Tibial artery (tissue), 4 donors: ENCODE results near the gene KMT2D.
A peak's percentile ranks its signal among the peaks of the same experiment; 100 is the strongest.

ENCODE experiments used
- DNase-seq, 2 donors: peaks; one replicate each; pipeline ENCODE4 v3.0.0-alpha.2; 2019
- H3K27ac ChIP-seq, 2 donors: fragments of 200-600 bp; sonication (generic) in 1 of 2; 1 replicate in 1 of 2; 2 replicates in 1 of 2; pipeline ENCODE4 v1.5.1; 2018 to 2019; ENCODE audit warnings: mild to moderate bottlenecking in 1 of 2
- H3K27me3 ChIP-seq, 2 donors: fragments of 200-600 bp; sonication (generic) in 1 of 2; one replicate each; pipeline versions ENCODE4 v1.5.1 to v1.6.0; 2016 to 2019
- H3K36me3 ChIP-seq, 3 donors: fragments of 200-600 bp; sonication (generic) in 2 of 3; one replicate each; pipeline ENCODE4 v1.5.1; 2016 to 2019; ENCODE audit warnings: mild to moderate bottlenecking in 2 of 3
- H3K4me1 ChIP-seq, 4 donors: fragments of 200-600 bp; sonication (generic) in 2 of 4; 1 replicate in 3 of 4; 2 replicates in 1 of 4; pipeline ENCODE4 v1.5.1; 2016 to 2019
- H3K4me3 ChIP-seq, 2 donors: fragments of 200-600 bp; sonication (generic) in 1 of 2; 1 replicate in 1 of 2; 2 replicates in 1 of 2; pipeline ENCODE4 v1.5.1; 2018 to 2019; ENCODE audit warnings: mild to moderate bottlenecking in 2 of 2
- H3K9me3 ChIP-seq, 3 donors: fragments of 200-600 bp; sonication (generic) in 1 of 3; one replicate each; pipeline ENCODE4 v1.5.1; 2016 to 2019
- CTCF ChIP-seq, 2 experiments: fragments of 200-600 bp in 1 of 2; fragments of 450-650 bp in 1 of 2; IDR thresholded peaks; one replicate each; pipeline ENCODE4 v1.5.1; 2017 to 2019; ENCODE audit warnings: antibody characterized with exemption in 2 of 2, mild to moderate bottlenecking in 1 of 2, moderate library complexity in 1 of 2
- intact Hi-C: fragments of 100-400 bp; cut with DNase I; formaldehyde crosslinking; loops from one replicate; pipeline ENCODE4 v1.15.0; 2023; ENCODE audit warnings: low total_unique reads

Gene KMT2D

DNA sequence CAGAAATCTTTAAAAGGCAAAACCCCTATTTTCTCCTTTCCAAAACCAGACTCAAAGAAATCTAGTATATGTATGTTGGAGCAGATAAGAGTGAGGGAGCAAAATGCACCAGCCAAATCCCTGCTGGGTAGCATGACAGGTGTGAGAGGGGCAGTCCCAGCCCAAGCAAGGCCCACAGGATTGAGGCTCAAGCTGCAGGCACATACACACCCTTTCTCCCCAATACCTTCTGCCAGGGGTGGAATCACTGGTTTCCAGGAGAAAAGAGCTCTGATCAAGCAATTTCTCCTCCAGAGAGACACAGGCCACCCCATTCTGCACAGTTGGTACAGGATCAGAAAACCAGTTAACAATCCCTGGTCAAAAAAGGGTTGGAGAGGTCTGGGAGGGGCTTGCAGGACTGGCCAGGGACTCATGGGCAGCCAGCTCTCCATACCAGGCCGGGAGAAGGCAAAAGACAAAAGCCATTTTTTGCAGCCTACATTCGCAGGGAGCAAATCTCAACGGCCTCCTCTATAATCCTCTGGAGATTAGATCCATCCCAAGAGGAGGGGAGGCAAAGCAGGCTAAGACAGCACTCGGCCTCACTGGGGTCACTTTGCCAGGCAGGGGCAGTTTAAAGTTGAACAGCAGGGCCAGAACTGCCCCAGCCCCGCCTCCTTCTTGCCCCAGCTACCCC, 2.1 kb downstream of the KMT2D start:
- no peak for TF ChIP-seq CTCF (IDR thresholded peaks at IDR 0.05)
- H3K27me3 ChIP-seq = no peaks in the 10 kb centered on the region
- peak overlapping the region; percentile 98 to 99 for H3K4me3 ChIP-seq
- H3K36me3 ChIP-seq = peaks cover 3 to 18% (median 18%) of the 10 kb centered on the region in 3 donors
- intact Hi-C loops = loop anchor here (5.0 kb wide), 1 partner anchor 394 kb away; no protein-coding TSS in a partner anchor
- peak overlapping the region; percentile 93 to 97 for H3K27ac ChIP-seq
- no peak for DNase-seq
- H3K4me1 ChIP-seq = peaks cover 0 to 53% (median 44%) of the 10 kb centered on the region in 4 donors
- no peaks in the 10 kb centered on the region for H3K9me3 ChIP-seq

DNA sequence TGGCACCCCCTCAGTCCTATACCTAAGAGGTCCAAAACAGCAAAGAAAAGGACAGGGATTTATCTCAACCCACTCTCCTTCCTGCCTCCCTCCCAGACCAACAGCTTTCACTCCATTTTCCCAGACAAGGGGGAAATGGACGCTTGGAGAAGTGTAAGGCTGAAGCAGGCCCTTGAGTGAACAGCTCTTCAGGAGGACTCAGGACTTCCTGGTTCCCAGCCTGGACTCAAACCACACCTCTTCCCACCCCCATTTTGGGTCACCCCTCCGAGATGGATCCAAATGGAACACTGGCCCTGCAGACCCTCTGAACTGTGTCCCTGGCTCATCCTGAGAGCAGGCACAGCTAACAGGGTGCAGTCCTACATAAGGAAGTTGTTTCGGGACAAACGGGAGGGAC, 2.7 kb downstream of the KMT2D start:
- peaks cover 0 to 53% (median 44%) of the 10 kb centered on the region in 4 donors for H3K4me1 ChIP-seq
- no peaks in the 10 kb centered on the region for H3K9me3 ChIP-seq
- H3K27me3 ChIP-seq = no peaks in the 10 kb centered on the region
- DNase-seq = no peak
- peaks cover 9 to 25% (median 24%) of the 10 kb centered on the region in 3 donors for H3K36me3 ChIP-seq
- peak overlapping the region; percentile 93 to 97 for H3K27ac ChIP-seq
- intact Hi-C loops = loop anchor here (5.0 kb wide), 1 partner anchor 394 kb away; no protein-coding TSS in a partner anchor
- no peak for TF ChIP-seq CTCF (IDR thresholded peaks at IDR 0.05)
- peak overlapping the region; percentile 98 to 99 for H3K4me3 ChIP-seq

DNA sequence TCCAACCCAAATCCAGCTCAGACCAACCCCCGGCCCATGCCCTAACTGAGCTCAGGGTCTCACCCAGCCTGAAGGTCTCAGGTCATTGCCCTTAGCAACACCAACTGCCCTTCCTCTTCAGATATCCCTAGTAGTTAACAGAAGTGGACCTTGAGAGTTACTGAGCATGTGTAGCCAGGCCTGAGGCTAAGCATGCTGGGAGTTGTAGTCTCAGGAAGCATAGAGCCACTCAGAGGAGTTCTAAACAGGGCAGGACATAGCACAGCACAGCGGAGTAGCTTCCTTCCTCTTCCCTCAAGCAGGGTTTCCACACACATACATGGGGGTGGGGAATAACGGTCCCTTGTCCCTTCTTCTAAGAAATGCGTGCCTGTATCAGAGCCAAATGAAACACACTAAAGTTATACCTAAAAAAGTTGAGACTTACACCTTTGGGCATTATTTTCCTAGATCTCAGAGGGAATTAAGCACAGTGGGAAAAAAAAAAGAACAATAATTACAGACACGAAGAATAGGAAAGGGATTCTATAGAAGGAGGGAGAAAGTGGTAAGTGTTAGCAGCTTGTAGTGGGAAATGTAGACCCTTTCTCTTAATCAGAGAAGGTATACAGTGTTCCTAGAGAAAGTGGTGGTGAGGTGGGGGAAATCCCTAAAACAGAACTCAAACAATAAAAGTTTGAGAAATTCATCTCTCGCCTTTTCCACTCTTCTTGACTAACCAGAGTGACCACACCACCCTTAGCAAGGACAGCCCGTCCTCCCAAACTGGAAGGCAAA, 4.4 kb downstream of the KMT2D start:
- Histone ChIP-seq H3K27ac (no peak overlapping the region), H3K36me3 (peaks cover 24 to 42% (median 41%) of the 10 kb centered on the region in 3 donors), H3K4me1 (peaks cover 0 to 49% (median 40%) of the 10 kb centered on the region in 4 donors), H3K27me3 (no peaks in the 10 kb centered on the region), H3K9me3 (no peaks in the 10 kb centered on the region), H3K4me3 (peak overlapping the region in 1 of 2 donors; percentile 99)
- no peak for TF ChIP-seq CTCF (IDR thresholded peaks at IDR 0.05)
- peak in 1 of 2 donors; percentile 75 for DNase-seq
- intact Hi-C loops = loop anchor here (5.0 kb wide), 1 partner anchor 396 kb away; no protein-coding TSS in a partner anchor

DNA sequence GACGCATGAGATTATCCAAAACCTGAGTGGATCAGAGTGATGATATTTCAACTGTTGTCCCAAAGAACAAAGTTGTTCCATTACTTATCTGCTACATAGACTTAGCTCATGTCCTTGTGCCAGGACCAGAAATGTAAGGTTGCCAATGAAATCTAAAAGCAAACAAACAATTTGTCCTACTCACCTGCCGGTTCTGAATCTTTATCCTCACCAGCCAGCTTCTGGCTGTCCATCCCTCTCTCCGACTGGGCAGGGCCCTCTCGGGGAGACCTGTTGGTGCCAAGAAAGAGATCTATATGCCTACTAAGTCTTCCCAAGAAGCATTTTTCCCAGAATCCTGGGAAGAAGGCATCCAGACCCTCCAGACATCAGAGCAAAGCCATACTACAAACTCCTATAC, 5.5 kb downstream of the KMT2D start:
- no peak for TF ChIP-seq CTCF (IDR thresholded peaks at IDR 0.05)
- Histone ChIP-seq H3K4me3 (no peak overlapping the region), H3K27ac (no peak overlapping the region), H3K9me3 (no peaks in the 10 kb centered on the region), H3K36me3 (peaks cover 35 to 52% (median 50%) of the 10 kb centered on the region in 3 donors), H3K27me3 (no peaks in the 10 kb centered on the region), H3K4me1 (peaks cover 0 to 48% (median 39%) of the 10 kb centered on the region in 4 donors)
- intact Hi-C loops = loop anchor here (5.0 kb wide), 1 partner anchor 397 kb away; no protein-coding TSS in a partner anchor
- DNase-seq = no peak

DNA sequence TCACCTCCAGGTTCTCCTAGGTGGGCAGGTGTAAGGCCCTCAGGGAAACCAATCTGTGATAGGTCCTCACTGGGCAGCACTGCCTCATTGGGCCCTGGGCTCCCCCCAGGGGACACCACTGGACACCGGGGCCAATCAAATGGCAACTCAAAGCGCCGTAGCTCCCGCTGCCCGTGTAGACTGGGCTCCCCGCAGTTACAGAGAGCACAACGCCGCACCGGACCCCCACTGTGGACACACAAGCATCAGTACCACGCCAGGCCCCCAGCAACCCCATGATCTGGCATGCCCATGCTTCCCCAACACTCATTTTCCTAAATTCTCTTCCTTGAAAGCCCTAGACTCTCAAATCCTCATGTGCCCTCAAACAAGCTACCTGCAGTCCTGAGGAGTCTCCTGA, 6.1 kb downstream of the KMT2D start:
- TF ChIP-seq CTCF (IDR thresholded peaks at IDR 0.05) = no peak
- no peaks in the 10 kb centered on the region for H3K27me3 ChIP-seq
- H3K4me1 ChIP-seq = peaks cover 0 to 48% (median 39%) of the 10 kb centered on the region in 4 donors
- no peak for DNase-seq
- no peaks in the 10 kb centered on the region for H3K9me3 ChIP-seq
- H3K36me3 ChIP-seq = peaks cover 39 to 58% (median 55%) of the 10 kb centered on the region in 3 donors
- H3K27ac ChIP-seq = no peak overlapping the region
- no peak overlapping the region for H3K4me3 ChIP-seq
- intact Hi-C loops = no loop called here
